Measurements from ENCODE around the gene CLEC4D.
"Not testable (repeated sequence)": the region's sequence is repeated elsewhere in the genome, so short reads cannot be mapped to it uniquely, and the experiment has no call there.

CLEC4D gene

GRCh38 chr12:8483079-8483478 is 30.2 kb upstream of the CLEC4D start:
- no peak for TF ChIP-seq CTCF (IDR thresholded peaks at IDR 0.05; ENCODE audit: low read length, missing control alignments)
- H3K4me3 ChIP-seq (replicated peaks; ENCODE audit: low read depth, low read length): no peak overlapping the region
- DNase-seq (ENCODE audit: low read depth): no peak

GRCh38 chr12:8491646-8492530 is 21.4 kb upstream of the CLEC4D start:
- DNase-seq (ENCODE audit: low read depth): no peak
- TF ChIP-seq CTCF (IDR thresholded peaks at IDR 0.05; ENCODE audit: low read length, missing control alignments): no peak
- no peak overlapping the region for H3K4me3 ChIP-seq (replicated peaks; ENCODE audit: low read depth, low read length)

GRCh38 chr12:8493084-8493483 is 20.2 kb upstream of the CLEC4D start:
- no peak for DNase-seq (ENCODE audit: low read depth)
- TF ChIP-seq CTCF (IDR thresholded peaks at IDR 0.05; ENCODE audit: low read length, missing control alignments): no peak
- H3K4me3 ChIP-seq (replicated peaks; ENCODE audit: low read depth, low read length): no peak overlapping the region

GRCh38 chr12:8495671-8496070 is 17.6 kb upstream of the CLEC4D start:
- not testable (repeated sequence) for H3K4me3 ChIP-seq (replicated peaks; ENCODE audit: low read depth, low read length); DNase-seq (ENCODE audit: low read depth)

GRCh38 chr12:8496074-8496473 is 17.2 kb upstream of the CLEC4D start:
- DNase-seq (ENCODE audit: low read depth); H3K4me3 ChIP-seq (replicated peaks; ENCODE audit: low read depth, low read length): not testable (repeated sequence)

GRCh38 chr12:8499616-8500015 is 13.7 kb upstream of the CLEC4D start:
- no peak overlapping the region for H3K4me3 ChIP-seq (replicated peaks; ENCODE audit: low read depth, low read length)
- no peak for DNase-seq (ENCODE audit: low read depth)
- TF ChIP-seq CTCF (IDR thresholded peaks at IDR 0.05; ENCODE audit: low read length, missing control alignments): no peak

GRCh38 chr12:8501720-8502119 is 11.6 kb upstream of the CLEC4D start:
- DNase-seq (ENCODE audit: low read depth): no peak
- H3K4me3 ChIP-seq (replicated peaks; ENCODE audit: low read depth, low read length): no peak overlapping the region
- no peak for TF ChIP-seq CTCF (IDR thresholded peaks at IDR 0.05; ENCODE audit: low read length, missing control alignments)

GRCh38 chr12:8504351-8504750 is 9.0 kb upstream of the CLEC4D start:
- no peak for DNase-seq (ENCODE audit: low read depth)
- no peak overlapping the region for H3K4me3 ChIP-seq (replicated peaks; ENCODE audit: low read depth, low read length)
- no peak for TF ChIP-seq CTCF (IDR thresholded peaks at IDR 0.05; ENCODE audit: low read length, missing control alignments)

All from fibroblast of pulmonary artery (primary cell).